HG03457 (cell line): ENCODE measurements around the gene SLC25A39.
"Not testable (repeated sequence)": the region's sequence is repeated elsewhere in the genome, so short reads cannot be mapped to it uniquely, and the experiment has no call there.

Experiments
- ATAC-seq: cut with Tn5 transposase; IDR thresholded peaks from one replicate; pipeline ENCODE4 v1.9.1; 2021; ENCODE audit warnings: moderate number of reproducible peaks; ENCODE audit not compliant: unreplicated experiment

SLC25A39 gene

DNA sequence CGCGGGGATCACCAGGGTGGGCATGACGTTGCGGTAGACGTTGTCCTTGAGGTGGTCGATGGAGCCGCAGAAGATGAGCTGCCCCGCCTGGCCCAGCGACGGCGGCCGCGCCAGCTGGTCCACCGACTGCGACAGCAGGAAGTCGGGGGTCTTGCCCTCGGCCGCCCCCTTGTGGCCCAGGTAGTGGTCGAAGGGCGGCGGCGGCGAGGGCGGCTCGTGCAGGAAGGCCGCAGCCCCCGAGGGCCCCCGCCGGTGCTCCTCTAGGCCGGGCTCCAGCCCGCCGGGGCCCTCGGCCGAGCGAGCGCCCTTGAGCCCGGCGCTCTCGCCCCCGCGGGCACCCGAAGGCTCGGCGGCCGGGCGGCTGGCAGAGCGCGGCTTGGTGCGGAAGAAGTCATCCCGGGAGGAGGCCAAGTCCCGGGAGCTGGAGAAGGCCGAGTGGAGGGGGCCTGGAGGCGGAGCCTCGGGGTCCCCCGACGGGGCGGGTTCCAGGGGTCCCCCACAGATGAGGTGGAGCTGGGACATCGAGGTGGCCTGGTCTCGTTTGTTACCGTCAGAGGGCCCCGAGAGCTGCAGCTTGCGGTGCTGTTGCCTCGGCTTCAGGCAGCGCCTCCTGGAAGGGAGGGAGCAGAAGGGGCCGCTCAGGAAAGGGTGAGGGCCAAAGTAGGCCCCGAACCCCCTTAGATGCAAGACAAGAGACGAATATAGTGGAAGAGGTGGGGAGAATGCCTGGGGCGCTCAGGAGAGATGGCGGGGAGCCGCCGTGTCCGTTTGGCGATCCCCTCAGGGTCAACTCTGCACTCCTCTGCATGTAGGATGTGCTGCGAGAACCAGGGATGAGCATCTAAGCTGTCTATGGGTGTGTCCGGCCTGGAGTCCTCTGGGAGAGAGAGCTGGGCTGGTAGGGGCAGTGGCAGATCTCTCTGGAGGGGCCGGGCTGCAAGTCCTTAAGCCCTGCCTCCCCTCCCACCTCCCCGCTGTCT, 30.2 kb upstream of the SLC25A39 start:
- no peak for ATAC-seq

DNA sequence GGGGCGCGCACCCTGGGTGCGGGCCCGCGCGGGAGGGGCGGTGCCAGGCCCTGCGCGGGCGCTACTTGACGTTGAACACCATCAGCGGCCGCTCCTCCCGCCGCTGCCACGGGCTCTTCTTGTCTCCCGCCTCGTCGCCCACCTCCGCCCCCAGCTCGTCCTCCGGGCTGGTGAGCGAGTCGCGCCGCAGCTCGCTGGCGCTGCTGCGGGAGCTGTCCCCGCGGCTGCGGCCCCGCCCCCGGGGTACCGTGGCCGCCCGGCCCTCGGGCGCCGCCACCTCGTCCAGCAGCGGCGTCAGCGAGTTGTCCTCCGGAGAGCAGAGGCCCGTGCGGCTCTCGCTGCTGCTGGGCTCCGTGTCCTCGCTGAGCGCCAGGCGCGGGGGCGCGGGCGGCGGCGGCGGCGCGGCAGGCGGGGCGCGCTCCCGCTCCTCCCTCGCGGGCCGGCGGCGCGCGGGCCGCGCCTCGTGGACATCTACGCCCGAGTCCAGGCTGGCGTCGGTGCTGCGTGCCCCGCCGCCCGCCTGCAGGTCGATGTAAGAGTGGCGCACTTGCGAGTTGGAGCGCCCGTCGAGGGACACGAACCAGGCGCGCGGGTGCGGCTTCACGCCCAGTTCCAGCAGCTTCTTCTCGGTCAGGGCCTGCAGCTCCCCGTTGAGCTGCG, 29.2 kb upstream of the SLC25A39 start:
- no peak for ATAC-seq

DNA sequence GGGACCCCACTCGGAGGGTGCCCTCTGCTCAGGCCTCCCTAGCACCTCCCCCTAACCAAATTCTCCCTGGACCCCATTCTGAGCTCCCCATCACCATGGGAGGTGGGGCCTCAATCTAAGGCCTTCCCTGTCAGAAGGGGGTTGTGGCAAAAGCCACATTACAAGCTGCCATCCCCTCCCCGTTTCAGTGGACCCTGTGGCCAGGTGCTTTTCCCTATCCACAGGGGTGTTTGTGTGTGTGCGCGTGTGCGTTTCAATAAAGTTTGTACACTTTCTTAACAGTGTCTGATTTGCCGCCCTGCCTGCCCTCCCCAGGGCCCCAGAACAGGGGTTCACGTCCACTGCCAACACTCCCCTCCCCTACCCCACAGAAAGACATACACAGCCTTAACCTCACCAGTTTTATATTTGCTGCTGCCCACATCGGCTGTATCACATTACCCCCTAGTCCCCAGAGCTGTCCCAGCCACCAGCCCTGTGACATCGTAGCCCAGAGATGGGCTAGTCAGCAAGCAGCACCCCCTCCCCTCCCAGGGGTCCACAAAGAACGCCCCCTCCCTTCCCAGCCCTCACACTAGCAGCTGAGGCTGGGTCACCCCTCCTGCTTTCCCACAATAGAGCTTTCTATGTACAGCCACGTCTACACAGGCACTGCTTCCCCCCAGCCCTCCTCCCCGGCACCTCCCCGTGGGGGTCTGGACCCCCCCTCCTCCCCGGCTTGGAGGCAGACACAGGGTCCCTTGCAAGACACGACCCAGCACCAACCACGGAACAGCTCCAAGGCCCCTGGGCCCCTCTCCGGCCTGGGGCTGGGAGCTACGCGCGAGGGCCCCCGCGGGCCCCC, 28.4 kb upstream of the SLC25A39 start:
- no peak for ATAC-seq

DNA sequence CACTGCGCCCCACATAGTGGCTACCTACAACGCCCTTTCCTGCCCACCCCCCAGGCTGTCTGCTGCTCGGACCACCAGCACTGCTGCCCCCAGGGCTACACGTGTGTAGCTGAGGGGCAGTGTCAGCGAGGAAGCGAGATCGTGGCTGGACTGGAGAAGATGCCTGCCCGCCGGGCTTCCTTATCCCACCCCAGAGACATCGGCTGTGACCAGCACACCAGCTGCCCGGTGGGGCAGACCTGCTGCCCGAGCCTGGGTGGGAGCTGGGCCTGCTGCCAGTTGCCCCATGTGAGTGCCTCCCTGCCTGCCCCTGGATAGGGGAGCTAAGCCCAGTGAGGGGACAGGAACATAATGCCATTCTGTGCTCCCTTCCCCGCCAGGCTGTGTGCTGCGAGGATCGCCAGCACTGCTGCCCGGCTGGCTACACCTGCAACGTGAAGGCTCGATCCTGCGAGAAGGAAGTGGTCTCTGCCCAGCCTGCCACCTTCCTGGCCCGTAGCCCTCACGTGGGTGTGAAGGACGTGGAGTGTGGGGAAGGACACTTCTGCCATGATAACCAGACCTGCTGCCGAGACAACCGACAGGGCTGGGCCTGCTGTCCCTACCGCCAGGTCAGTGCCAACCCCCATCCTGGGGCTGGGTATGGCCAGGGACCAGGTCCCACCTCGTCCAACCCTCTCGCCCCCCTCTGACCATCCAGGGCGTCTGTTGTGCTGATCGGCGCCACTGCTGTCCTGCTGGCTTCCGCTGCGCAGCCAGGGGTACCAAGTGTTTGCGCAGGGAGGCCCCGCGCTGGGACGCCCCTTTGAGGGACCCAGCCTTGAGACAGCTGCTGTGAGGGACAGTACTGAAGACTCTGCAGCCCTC, 27.6 kb upstream of the SLC25A39 start:
- no peak for ATAC-seq

DNA sequence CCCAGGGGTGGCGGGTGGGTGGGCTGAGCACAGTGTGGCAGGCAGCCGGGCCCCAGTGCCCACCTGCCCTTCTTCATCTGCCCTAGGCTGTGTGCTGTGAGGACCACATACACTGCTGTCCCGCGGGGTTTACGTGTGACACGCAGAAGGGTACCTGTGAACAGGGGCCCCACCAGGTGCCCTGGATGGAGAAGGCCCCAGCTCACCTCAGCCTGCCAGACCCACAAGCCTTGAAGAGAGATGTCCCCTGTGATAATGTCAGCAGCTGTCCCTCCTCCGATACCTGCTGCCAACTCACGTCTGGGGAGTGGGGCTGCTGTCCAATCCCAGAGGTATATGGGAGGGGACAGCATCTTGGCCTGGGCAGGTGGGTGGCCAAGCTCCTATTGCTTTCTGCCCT, 26.8 kb upstream of the SLC25A39 start:
- no peak for ATAC-seq

DNA sequence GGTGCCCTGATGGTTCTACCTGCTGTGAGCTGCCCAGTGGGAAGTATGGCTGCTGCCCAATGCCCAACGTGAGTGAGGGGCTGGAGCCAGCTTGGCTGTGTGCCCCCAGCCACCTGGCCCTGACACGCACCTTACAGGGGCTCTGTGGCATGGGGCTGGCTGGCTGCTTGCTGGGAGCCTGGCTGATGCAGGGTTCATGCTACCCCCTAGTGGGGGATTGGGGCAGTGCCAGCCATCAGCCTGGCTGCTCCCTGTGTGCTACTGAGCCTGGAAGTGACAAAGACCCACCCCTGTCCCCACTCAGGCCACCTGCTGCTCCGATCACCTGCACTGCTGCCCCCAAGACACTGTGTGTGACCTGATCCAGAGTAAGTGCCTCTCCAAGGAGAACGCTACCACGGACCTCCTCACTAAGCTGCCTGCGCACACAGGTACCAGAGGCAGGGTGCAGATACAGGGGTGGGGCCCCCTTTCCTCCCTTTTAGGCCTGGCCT, 26.2 kb upstream of the SLC25A39 start:
- no peak for ATAC-seq

- no peak for ATAC-seq
Measured at GRCh38 chr17:44349553-44350070, 25.0 kb upstream of the SLC25A39 start.

GRCh38 chr17:44348988-44349364, 24.4 kb upstream of the SLC25A39 start:
- ATAC-seq, result no peak

- ATAC-seq, result no peak
Measured at GRCh38 chr17:44348234-44348987, 23.8 kb upstream of the SLC25A39 start.

DNA sequence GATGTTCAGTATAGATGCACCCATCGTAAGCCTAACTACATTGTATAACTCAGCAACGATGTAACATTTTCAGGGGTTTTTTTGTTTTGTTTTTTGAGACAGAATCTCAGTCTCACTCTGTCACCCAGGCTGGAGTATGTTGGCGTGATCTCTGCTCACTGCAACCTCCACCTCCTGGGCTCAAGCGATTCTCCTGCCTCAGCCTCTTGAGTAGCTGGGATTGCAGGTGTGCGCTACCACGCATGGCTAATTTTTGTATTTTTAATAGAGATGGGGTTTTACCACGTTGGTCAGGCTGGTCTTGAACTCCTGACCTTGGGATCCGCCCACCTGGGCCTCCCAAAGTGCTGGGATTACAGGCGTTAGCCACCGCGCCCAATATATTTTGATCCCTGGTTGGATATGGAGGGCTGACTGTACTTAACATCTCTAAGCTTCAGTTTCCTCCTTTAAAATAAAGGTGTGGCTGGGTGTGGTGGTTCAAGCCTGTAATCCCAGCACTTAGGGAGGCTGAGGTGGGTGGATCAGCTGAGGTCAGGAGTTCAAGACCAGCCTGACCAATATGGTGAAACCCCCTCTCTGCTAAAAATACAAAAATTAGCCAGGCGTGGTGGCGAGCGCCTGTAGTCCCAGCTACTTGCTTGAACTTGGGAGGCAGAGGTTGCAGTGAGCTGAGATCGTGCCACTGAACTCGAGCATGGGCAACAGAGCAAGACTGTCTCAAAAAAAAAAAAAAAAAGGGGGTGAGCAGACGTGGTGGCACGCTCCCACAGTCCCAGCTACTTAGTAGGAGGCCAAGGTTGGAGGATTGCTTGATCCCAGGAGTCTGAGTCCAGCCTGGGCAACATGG, 22.8 kb upstream of the SLC25A39 start:
- not testable (repeated sequence) for ATAC-seq

- ATAC-seq, result no peak
Measured at GRCh38 chr17:44346064-44346844, 21.6 kb upstream of the SLC25A39 start.

DNA sequence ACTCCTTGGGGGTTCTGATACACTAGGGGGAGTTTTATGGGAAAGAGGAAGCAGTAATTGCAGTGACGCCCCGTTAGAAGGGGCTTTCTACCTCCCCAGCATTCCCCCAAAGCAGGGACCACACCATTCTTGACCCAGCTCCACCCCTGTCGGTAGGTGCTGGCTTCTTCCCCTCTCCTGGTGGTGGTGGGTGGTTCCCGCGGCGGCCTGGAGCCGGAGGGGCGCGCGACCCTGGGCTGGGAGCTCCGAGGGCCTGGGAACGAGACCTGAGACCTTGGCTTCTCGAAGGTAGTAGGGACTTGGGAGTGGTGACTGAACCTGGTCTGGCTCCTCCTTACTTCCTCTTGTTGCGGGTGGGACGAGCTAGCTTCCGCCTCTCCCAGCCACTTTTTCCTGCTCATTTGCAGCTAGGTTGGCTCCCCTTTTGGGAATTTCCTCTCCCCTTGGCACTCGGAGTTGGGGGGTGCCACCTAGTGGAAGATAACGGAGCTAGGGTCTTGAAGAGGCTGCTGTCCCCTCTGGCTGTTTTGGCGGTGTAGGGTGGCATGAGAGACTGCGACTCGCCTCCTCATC, 20.9 kb upstream of the SLC25A39 start:
- no peak for ATAC-seq

- ATAC-seq, result no peak
Measured at GRCh38 chr17:44344939-44345453, 20.4 kb upstream of the SLC25A39 start, which contains the start of gene GRN. Gene GRN, plus strand, starts transcription at chr17:44345302. Its CDS starts 3,863 bp downstream, at chr17:44349165.

- no peak for ATAC-seq
Measured at GRCh38 chr17:44343510-44344209, 19.0 kb upstream of the SLC25A39 start.

DNA sequence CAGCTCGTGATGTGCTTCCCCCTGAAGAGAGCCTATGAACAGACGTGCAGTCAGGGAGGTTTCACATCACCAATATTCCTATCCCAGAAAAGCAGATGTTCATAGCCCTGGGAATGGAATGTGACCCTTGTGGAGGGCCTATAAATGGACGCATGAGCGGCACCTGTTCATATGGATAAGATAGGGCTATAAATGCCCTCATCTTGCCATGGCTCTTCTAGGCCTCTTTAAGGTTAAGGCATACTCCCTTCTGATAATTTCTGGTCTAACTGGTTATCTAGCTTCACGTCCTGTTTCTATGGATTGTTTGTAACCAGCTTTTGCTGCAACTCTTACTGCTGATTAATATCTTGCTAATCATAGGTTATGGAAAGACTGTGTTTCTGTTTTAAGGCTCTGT, 15.9 kb upstream of the SLC25A39 start:
- not testable (repeated sequence) for ATAC-seq

- no peak for ATAC-seq
Measured at GRCh38 chr17:44338702-44339101, 14.1 kb upstream of the SLC25A39 start.
